Nephron progenitor cell (in vitro differentiated cells): ENCODE results near the gene UNC5CL.

Experiments used
- DNase-seq: peaks from one replicate; pipeline ENCODE4 v3.0.0; 2021
- H3K27ac Mint-ChIP-seq: 2 replicates; pipeline ENCODE4 v1.8.0; 2021; ENCODE audit warnings: mild to moderate bottlenecking, moderate library complexity, mixed read lengths
- H3K27me3 Mint-ChIP-seq: 2 replicates; pipeline ENCODE4 v1.8.0; 2021; ENCODE audit warnings: mild to moderate bottlenecking, low read depth, mixed read lengths; ENCODE audit not compliant: poor library complexity
- H3K36me3 Mint-ChIP-seq: 2 replicates; pipeline ENCODE4 v1.8.0; 2021; ENCODE audit warnings: low read depth, mixed read lengths
- H3K4me1 Mint-ChIP-seq: 2 replicates; pipeline ENCODE4 v1.8.0; 2021; ENCODE audit warnings: mixed read lengths
- H3K4me3 Mint-ChIP-seq: 2 replicates; pipeline ENCODE4 v1.8.0; 2021; ENCODE audit warnings: mild to moderate bottlenecking, moderate library complexity, mixed read lengths
- H3K9me3 Mint-ChIP-seq: 2 replicates; pipeline ENCODE4 v1.8.0; 2021; ENCODE audit warnings: mild to moderate bottlenecking, moderate library complexity, mixed read lengths
- TF ChIP-seq, protein P1 (sequence below): fragments of 200-600 bp; sonication (generic); IDR thresholded peaks from 2 replicates; pipeline ENCODE4 v1.5.0; 2021; ENCODE audit warnings: antibody characterized with exemption

The UNC5CL gene

DNA sequence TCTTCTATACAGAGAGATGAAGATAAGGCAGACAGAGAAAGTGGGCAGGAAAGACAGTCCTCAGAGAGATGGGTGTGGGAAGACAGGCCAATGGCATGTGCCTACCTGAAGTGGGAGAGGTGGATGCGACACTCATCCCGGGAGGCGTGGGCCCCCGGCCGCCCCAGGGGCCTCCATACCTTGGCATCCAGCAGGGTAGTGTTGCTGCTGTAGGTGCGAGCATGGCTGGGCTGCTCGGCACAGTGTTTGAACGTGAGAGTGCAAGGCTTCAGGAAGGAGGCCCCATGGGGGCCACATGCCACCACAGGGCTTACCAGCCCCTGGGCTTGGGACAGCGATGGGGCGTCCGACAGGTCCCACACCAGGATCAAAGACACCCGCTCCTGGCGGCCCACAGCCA is 5.2 kb downstream of the UNC5CL start:
- Mint-ChIP-seq H3K4me1 (peaks cover 34% of the 10 kb centered on the region), H3K27me3 (peaks cover 7% of the 10 kb centered on the region), H3K4me3 (no peak overlapping the region), H3K9me3 (no peaks in the 10 kb centered on the region), H3K36me3 (no peaks in the 10 kb centered on the region), H3K27ac (no peak overlapping the region)
- TF ChIP-seq, protein P1, sequence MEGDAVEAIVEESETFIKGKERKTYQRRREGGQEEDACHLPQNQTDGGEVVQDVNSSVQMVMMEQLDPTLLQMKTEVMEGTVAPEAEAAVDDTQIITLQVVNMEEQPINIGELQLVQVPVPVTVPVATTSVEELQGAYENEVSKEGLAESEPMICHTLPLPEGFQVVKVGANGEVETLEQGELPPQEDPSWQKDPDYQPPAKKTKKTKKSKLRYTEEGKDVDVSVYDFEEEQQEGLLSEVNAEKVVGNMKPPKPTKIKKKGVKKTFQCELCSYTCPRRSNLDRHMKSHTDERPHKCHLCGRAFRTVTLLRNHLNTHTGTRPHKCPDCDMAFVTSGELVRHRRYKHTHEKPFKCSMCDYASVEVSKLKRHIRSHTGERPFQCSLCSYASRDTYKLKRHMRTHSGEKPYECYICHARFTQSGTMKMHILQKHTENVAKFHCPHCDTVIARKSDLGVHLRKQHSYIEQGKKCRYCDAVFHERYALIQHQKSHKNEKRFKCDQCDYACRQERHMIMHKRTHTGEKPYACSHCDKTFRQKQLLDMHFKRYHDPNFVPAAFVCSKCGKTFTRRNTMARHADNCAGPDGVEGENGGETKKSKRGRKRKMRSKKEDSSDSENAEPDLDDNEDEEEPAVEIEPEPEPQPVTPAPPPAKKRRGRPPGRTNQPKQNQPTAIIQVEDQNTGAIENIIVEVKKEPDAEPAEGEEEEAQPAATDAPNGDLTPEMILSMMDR, result no peak
- DNase-seq, result no peak

DNA sequence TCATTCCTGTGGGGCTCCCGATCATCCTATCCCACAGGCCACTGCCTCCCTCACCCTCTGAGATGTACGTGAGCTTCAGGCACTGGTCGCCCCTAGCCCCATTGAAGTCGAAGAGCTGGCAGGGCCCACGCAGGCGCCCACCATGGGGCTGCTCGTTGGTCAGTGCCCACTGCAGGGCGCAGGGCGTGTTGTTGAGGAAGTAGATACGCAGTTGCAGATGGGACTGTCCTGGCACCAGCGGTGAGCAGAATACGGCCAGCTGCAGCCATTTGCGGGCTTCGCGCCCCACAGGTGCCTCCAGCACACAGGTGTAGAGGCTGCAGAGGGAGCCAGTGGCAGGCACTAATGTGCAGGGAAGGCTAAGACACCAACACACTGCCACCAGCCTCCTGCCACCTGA is 6.2 kb downstream of the UNC5CL start:
- H3K27me3 Mint-ChIP-seq, result peaks cover 5% of the 10 kb centered on the region
- no peaks in the 10 kb centered on the region for H3K9me3 Mint-ChIP-seq
- H3K36me3 Mint-ChIP-seq, result no peaks in the 10 kb centered on the region
- no peak overlapping the region for H3K27ac Mint-ChIP-seq
- H3K4me3 Mint-ChIP-seq, result no peak overlapping the region
- H3K4me1 Mint-ChIP-seq, result peaks cover 35% of the 10 kb centered on the region
- DNase-seq, result no peak
- TF ChIP-seq, protein P1, result no peak

DNA sequence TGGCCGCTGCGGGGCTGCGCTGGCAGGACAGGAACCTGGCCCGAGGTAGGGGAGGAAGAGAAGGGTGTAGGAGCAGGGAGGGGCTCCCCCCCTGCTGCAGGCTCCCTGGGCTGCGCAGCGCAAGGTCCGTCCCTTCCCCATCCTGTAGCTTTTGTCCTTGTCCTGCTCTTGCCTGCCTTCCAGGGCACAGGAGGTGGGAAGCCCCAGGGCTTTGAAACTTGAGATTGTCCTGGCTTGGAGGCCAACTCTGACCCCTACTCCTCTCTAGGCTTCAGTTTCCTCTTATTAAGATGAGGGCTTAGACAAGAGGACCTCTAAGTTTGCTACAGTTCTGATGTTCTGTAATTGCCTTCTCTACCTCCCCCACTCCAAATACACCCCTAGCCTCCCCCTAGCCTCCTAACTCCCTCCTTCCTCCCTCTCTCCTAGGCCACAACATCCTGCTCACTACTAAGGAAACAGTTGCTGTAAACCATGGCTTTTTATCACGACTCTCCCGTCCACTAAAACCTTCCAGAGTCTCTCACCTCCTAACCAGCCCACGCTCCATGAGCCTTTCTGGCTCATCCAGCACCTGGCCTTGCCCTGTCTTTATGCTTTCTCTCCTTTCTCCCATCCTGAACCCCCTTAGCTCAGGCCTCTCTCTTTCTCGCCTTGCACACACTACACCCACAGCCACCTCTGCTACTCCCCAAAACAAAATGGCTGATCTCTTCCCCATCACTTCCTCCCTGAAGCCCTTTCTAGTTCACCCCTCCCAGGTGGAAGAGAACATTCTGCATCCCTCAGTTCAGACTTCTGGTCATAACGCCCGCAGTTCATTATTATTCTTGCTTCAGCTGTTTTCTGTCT is 10.2 kb downstream of the UNC5CL start:
- Mint-ChIP-seq H3K27ac (peak overlapping the region; percentile 73), H3K9me3 (no peaks in the 10 kb centered on the region), H3K4me1 (peaks cover 46% of the 10 kb centered on the region), H3K4me3 (peak overlapping the region; percentile 90), H3K36me3 (peaks cover 16% of the 10 kb centered on the region), H3K27me3 (peaks cover 2% of the 10 kb centered on the region)
- TF ChIP-seq, protein P1, result no peak
- no peak for DNase-seq

DNA sequence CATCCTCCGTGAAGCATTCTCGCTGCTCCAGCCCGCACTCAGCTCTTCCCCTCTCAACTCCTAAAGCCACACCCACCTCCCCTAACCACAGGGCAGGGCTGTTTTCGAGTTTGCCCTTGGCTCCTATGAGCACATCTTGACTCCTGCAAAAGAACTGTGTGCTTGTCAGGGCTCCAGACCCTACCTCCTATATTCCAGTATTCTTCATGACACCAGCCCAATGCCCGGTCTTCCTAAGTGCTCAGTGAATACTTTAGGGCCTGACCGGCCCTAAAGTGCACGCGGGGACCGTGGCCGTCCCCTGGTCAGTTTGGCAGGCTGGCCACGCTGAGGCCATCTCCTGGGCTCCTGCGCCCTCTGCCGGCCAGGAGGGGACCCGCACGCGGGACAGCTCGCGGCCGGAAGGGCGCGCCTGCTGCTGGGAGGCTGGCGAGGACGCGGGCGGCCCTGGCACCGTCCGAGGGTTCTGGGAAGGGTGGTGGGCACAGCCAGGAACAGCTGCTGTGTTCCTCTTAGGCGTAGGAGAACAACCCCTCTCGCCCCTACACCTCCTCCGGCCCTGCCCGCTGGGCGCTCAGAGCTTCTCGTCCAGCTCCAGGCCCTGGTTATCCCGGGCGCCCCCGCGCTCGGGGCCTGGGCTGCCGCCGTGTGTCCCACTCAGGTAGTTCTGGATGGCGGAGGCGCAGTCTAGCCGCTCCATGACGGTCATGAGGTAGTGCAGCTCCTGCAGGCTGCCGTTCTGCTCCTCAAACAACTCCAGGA is 11.0 kb downstream of the UNC5CL start:
- TF ChIP-seq, protein P1, result peak; percentile 98
- Mint-ChIP-seq H3K4me1 (peaks cover 46% of the 10 kb centered on the region), H3K9me3 (no peaks in the 10 kb centered on the region), H3K27me3 (peaks cover 4% of the 10 kb centered on the region), H3K36me3 (peaks cover 18% of the 10 kb centered on the region), H3K27ac (peak overlapping the region; percentile 73), H3K4me3 (peak overlapping the region; percentile 90)
- peak; percentile 94 for DNase-seq

DNA sequence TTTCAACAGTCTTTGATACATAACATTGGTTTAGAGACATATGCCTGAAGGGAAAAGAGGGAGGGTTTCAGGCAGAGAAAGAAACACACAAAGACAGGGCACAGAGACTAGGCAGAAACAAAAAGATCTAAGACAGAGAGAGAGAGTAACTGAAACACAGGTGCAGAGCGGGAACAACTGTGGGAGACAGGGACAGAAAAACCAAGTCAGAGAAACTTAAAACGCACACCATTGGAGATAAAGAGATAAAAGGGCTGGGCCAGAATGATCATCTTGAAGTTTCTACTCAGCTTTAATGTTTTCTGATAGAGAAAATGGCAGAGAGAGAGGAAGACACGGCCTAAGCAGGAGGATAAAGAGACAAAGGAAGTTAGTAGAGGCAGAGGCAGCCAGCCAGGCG is 11.8 kb downstream of the UNC5CL start:
- Mint-ChIP-seq H3K9me3 (no peaks in the 10 kb centered on the region), H3K27ac (peak overlapping the region; percentile 70), H3K27me3 (peaks cover 6% of the 10 kb centered on the region), H3K36me3 (peaks cover 18% of the 10 kb centered on the region), H3K4me1 (peaks cover 46% of the 10 kb centered on the region), H3K4me3 (peak overlapping the region; percentile 90)
- TF ChIP-seq, protein P1, result no peak
- DNase-seq, result no peak
